ENCODE results near the gene MOB3C. TPM values are rescaled to one million over a fixed set of nuclear protein-coding genes. Genes with fewer than 3 reads are reported as not detected.

MOB3C gene
- total RNA-seq, 1 donor from 2014 or later = 30.2 TPM

DNA sequence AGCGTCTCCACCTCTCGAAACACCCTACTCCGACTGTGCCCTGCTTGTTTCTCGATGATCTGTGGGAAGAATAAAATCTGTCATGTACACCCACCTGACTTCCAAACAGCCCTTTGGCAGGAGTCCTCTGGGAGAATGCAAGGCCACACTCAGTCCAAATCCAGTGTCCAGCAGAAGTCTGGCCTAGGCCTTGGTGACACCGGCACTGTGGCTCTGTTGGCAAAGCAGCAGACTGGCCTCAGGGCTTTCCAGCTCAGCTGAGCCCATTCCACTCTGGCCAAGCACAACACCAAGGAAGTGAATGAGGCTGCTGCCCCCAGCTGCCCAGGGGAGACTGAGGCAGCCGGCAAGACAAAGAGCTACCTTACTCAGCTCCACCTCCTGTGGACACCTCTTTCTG, 40.0 kb downstream of the MOB3C start:
- intact Hi-C loops (cut with DNase I) = no loop called here
- Histone ChIP-seq H3K36me3 (peaks cover 90% of the 10 kb centered on the region), H3K4me3 (no peak overlapping the region), H3K9me3 (no peaks in the 10 kb centered on the region), H3K27ac (no peak overlapping the region), H3K27me3 (ENCODE audit: low read depth) (no peaks in the 10 kb centered on the region), H3K4me1 (peaks cover 24% of the 10 kb centered on the region)
- no peak for DNase-seq
- TF ChIP-seq CTCF (IDR thresholded peaks at IDR 0.05) = no peak
- ATAC-seq = no peak

DNA sequence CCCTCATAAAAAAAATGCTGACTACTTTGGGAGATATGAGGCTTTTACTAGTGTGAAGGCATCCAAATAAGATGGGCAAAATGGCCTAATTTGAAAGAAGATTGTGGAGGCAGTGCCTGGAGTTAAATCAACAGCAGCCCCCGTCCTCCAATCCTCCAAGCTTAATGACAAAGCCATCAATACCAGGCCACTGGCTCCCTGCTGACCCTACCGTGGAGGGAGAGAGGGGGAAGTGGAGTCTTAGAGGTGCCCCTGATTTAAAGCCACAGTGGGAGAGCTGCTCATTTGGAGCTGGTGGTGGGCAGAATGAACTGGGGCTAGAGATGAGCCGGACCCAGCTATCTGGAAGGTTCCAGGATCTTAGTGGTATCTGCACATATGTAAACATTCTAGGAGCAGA, 40.8 kb downstream of the MOB3C start:
- peaks cover 18% of the 10 kb centered on the region for H3K4me1 ChIP-seq
- H3K27ac ChIP-seq = no peak overlapping the region
- ATAC-seq (no peak), DNase-seq (no peak)
- intact Hi-C loops (cut with DNase I) = no loop called here
- no peak overlapping the region for H3K4me3 ChIP-seq
- no peaks in the 10 kb centered on the region for H3K27me3 ChIP-seq (ENCODE audit: low read depth)
- TF ChIP-seq CTCF (IDR thresholded peaks at IDR 0.05) = no peak
- H3K36me3 ChIP-seq = peaks cover 93% of the 10 kb centered on the region
- no peaks in the 10 kb centered on the region for H3K9me3 ChIP-seq

GRCh38 chr1:46575300-46575699, 41.3 kb downstream of the MOB3C start:
- H3K9me3 ChIP-seq = no peaks in the 10 kb centered on the region
- H3K36me3 ChIP-seq = peaks cover 93% of the 10 kb centered on the region
- no peak for ATAC-seq
- no peak for TF ChIP-seq CTCF (IDR thresholded peaks at IDR 0.05)
- H3K27ac ChIP-seq = no peak overlapping the region
- no peak for DNase-seq
- no peak overlapping the region for H3K4me3 ChIP-seq
- intact Hi-C loops (cut with DNase I) = no loop called here
- H3K4me1 ChIP-seq = peaks cover 13% of the 10 kb centered on the region
- H3K27me3 ChIP-seq (ENCODE audit: low read depth) = no peaks in the 10 kb centered on the region

DNA sequence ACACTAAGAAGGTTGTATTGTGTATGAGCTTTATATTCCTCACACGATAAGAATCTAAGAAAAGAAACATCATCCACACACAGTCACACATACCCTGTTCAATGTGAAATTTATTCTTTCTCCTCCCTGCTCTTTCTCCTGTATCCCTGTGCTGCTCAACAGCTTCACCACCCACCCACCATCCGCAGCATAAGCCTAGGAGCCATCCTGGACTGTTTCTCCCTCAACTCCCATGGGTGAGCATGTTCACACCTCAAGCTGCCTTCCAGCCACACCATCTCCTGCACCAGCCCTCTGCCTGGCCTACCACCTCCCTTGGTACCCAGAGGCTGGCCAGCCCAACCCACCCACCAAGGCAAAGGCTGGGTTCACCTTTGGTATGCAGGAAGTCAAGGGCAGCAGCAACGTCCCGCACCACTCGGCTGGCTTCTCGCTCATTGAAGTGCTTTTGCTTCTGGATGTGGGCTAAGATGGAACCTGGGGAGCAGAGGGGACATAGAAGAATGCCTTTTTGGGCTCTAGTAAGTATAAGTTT, 44.9 kb downstream of the MOB3C start:
- no peak overlapping the region for H3K27ac ChIP-seq
- H3K27me3 ChIP-seq (ENCODE audit: low read depth) = no peaks in the 10 kb centered on the region
- H3K36me3 ChIP-seq = peaks cover 93% of the 10 kb centered on the region
- TF ChIP-seq CTCF (IDR thresholded peaks at IDR 0.05) = no peak
- no peaks in the 10 kb centered on the region for H3K4me1 ChIP-seq
- no peak for DNase-seq
- intact Hi-C loops (cut with DNase I) = no loop called here
- ATAC-seq = peak in 1 of 2 donors; percentile 12
- no peak overlapping the region for H3K4me3 ChIP-seq
- no peaks in the 10 kb centered on the region for H3K9me3 ChIP-seq

GRCh38 chr1:46569884-46570725, 46.5 kb downstream of the MOB3C start:
- intact Hi-C loops (cut with DNase I) = no loop called here
- no peak for TF ChIP-seq CTCF (IDR thresholded peaks at IDR 0.05)
- H3K36me3 ChIP-seq = peaks cover 90% of the 10 kb centered on the region

More at GRCh38 chr1:46569884-46570725, 46.5 kb downstream of the MOB3C start:
- Histone ChIP-seq H3K9me3 (no peaks in the 10 kb centered on the region), H3K27me3 (ENCODE audit: low read depth) (no peaks in the 10 kb centered on the region), H3K4me3 (no peak overlapping the region), H3K4me1 (no peaks in the 10 kb centered on the region), H3K27ac (no peak overlapping the region)
- no peak for DNase-seq
- ATAC-seq = no peak

Data from lower lobe of right lung (tissue), 2 donors.